Measurements from ENCODE around the gene RPRD1A.

GRCh38 chr18:36067055-36067957 lies at the start of gene RPRD1A:
- TF ChIP-seq POLR2A (IDR thresholded peaks at IDR 0.05) (peak in 1 of 2 donors; percentile 74), CTCF (IDR thresholded peaks at IDR 0.05) (peak in 3 of 4 experiments; percentile 4 to 31 (median 18))

Data from uterus (tissue), 2 donors.